Measurements from ENCODE around the gene HEATR9. TPM values are rescaled to one million over a fixed set of nuclear protein-coding genes. Genes with fewer than 3 reads are reported as not detected.

HEATR9 gene
- total RNA-seq, result 0.21 TPM
- long read RNA-seq, result 0 reads

GRCh38 chr17:35868737-35869136 lies at the start of gene HEATR9:
Gene HEATR9, minus strand, starts transcription at chr17:35868891. Its CDS starts 149 bp downstream, at chr17:35868742.
- DNase-seq, result no peak
- no peak for ATAC-seq
- Histone ChIP-seq H3K4me1 (no peaks in the 10 kb centered on the region), H3K9me3 (no peaks in the 10 kb centered on the region), H3K27me3 (ENCODE audit: low read depth) (no peaks in the 10 kb centered on the region), H3K27ac (no peak within 1 kb of the TSS), H3K4me3 (no peak within 1 kb of the TSS), H3K36me3 (no peaks in the 10 kb centered on the region)
- intact Hi-C loops (cut with DNase I), result no loop called here
- no peak for TF ChIP-seq CTCF (IDR thresholded peaks at IDR 0.05)

- intact Hi-C loops (cut with DNase I), result no loop called here
- H3K27ac ChIP-seq, result no peak overlapping the region
- H3K9me3 ChIP-seq, result no peaks in the 10 kb centered on the region
- H3K4me1 ChIP-seq, result no peaks in the 10 kb centered on the region
- H3K27me3 ChIP-seq (ENCODE audit: low read depth), result no peaks in the 10 kb centered on the region
- TF ChIP-seq CTCF (IDR thresholded peaks at IDR 0.05), result no peak
- DNase-seq (no peak), ATAC-seq (no peak)
- H3K36me3 ChIP-seq, result no peaks in the 10 kb centered on the region
- H3K4me3 ChIP-seq, result no peak overlapping the region
Observed at GRCh38 chr17:35917519-35918213, 49.0 kb upstream of the HEATR9 start.

GRCh38 chr17:35915153-35915964 lies 46.7 kb upstream of the HEATR9 start:
- DNase-seq (no peak), ATAC-seq (no peak)
- H3K9me3 ChIP-seq, result no peaks in the 10 kb centered on the region
- H3K27ac ChIP-seq, result no peak overlapping the region
- no peak overlapping the region for H3K4me3 ChIP-seq
- no peaks in the 10 kb centered on the region for H3K27me3 ChIP-seq (ENCODE audit: low read depth)
- TF ChIP-seq CTCF (IDR thresholded peaks at IDR 0.05), result no peak
- intact Hi-C loops (cut with DNase I), result no loop called here
- no peaks in the 10 kb centered on the region for H3K36me3 ChIP-seq
- no peaks in the 10 kb centered on the region for H3K4me1 ChIP-seq

GRCh38 chr17:35914354-35914753 lies 45.7 kb upstream of the HEATR9 start:
- Histone ChIP-seq H3K4me3 (no peak overlapping the region), H3K27ac (no peak overlapping the region), H3K27me3 (ENCODE audit: low read depth) (no peaks in the 10 kb centered on the region), H3K9me3 (no peaks in the 10 kb centered on the region), H3K4me1 (no peaks in the 10 kb centered on the region), H3K36me3 (no peaks in the 10 kb centered on the region)
- intact Hi-C loops (cut with DNase I), result no loop called here
- ATAC-seq (no peak), DNase-seq (no peak)
- TF ChIP-seq CTCF (IDR thresholded peaks at IDR 0.05), result no peak

GRCh38 chr17:35913609-35914008 lies 44.9 kb upstream of the HEATR9 start:
- H3K36me3 ChIP-seq, result no peaks in the 10 kb centered on the region
- DNase-seq (no peak), ATAC-seq (no peak)
- H3K27ac ChIP-seq, result no peak overlapping the region
- no peaks in the 10 kb centered on the region for H3K9me3 ChIP-seq
- H3K4me3 ChIP-seq, result no peak overlapping the region
- H3K27me3 ChIP-seq (ENCODE audit: low read depth), result no peaks in the 10 kb centered on the region
- no peak for TF ChIP-seq CTCF (IDR thresholded peaks at IDR 0.05)
- intact Hi-C loops (cut with DNase I), result no loop called here
- H3K4me1 ChIP-seq, result no peaks in the 10 kb centered on the region

Measured in lower lobe of right lung (tissue), 2 donors.